Natural killer cell (primary cell): ENCODE measurements around the gene ACOT7. TPM values are rescaled to one million over a fixed set of nuclear protein-coding genes. Genes with fewer than 3 reads are reported as not detected.
A peak's percentile ranks its signal among the peaks of the same experiment; 100 is the strongest.

Experiments
- ATAC-seq, 3 donors: fragments of 150-1000 bp in 2 of 3; fragments of 200-7000 bp in 1 of 3; cut with Tn5 transposase; 1 replicate in 1 of 3; 2 replicates in 2 of 3; pipeline ENCODE4 v1.10.0; 2021; ENCODE audit warnings: mild to moderate bottlenecking in 2 of 3, moderate library complexity in 2 of 3
- DNase-seq, 2 donors: peaks; one replicate each; pipeline versions ENCODE4 v3.0.0 to v3.0.0-alpha.2; 2013 to 2021; ENCODE audit warnings: mixed read lengths in 1 of 2
- H3K27ac ChIP-seq: one replicate; pipeline ENCODE4 v1.5.1; 2013; ENCODE audit warnings: mild to moderate bottlenecking, low read length
- H3K27me3 ChIP-seq: one replicate; pipeline ENCODE4 v1.6.1; 2013; ENCODE audit warnings: low read length; ENCODE audit not compliant: control insufficient read depth, insufficient read depth
- H3K36me3 ChIP-seq: one replicate; pipeline ENCODE4 v1.6.1; 2013; ENCODE audit warnings: low read length; ENCODE audit not compliant: control insufficient read depth, insufficient read depth
- H3K4me1 ChIP-seq: one replicate; pipeline ENCODE4 v1.6.1; 2013; ENCODE audit warnings: low read length; ENCODE audit not compliant: control insufficient read depth, insufficient read depth
- H3K4me3 ChIP-seq: one replicate; pipeline ENCODE4 v1.5.1; 2013; ENCODE audit warnings: low read length
- H3K9me3 ChIP-seq: one replicate; pipeline ENCODE4 v1.6.1; 2013; ENCODE audit warnings: low read length; ENCODE audit not compliant: control insufficient read depth, insufficient read depth
- H3K27ac Mint-ChIP-seq, 2 donors: one replicate each; pipeline ENCODE4 v1.8.0; 2022; ENCODE audit warnings: mild to moderate bottlenecking in 2 of 2, mixed read lengths in 2 of 2, moderate library complexity in 1 of 2
- H3K27me3 Mint-ChIP-seq, 2 donors: one replicate each; pipeline ENCODE4 v1.8.0; 2022; ENCODE audit warnings: low read depth in 2 of 2, mixed read lengths in 2 of 2
- H3K36me3 Mint-ChIP-seq: one replicate; pipeline ENCODE4 v1.8.0; 2022; ENCODE audit warnings: mixed read lengths
- H3K4me1 Mint-ChIP-seq, 2 donors: one replicate each; pipeline ENCODE4 v1.8.0; 2022; ENCODE audit warnings: mixed read lengths in 2 of 2
- H3K4me3 Mint-ChIP-seq: one replicate; pipeline ENCODE4 v1.8.0; 2022; ENCODE audit warnings: mild to moderate bottlenecking, moderate library complexity, mixed read lengths
- H3K9me3 Mint-ChIP-seq, 2 donors: one replicate each; pipeline ENCODE4 v1.8.0; 2022; ENCODE audit warnings: mixed read lengths in 2 of 2
- WGBS: methylation state at CpG from one replicate; pipeline ENCODE4 v1.1.7; 2013; ENCODE audit warnings: missing lambda C conversion rate; ENCODE audit not compliant: insufficient coverage; 5-methylcytosine and 5-hydroxymethylcytosine counted together
- intact Hi-C: fragments of 100-400 bp; cut with micrococcal nuclease; formaldehyde crosslinking; loops from one replicate; pipeline ENCODE4 v1.14.2; 2022
- total RNA-seq, 4 donors: library from RNA; stranded (reverse); fragments of 120-200 nt in 1 of 4; gene quantifications; one replicate each; pipeline versions ENCODE4 v1.2.3 to v1.2.4, GENCODE V29; 2013 to 2022
- TF ChIP-seq, protein P1 (sequence below): fragments of 200-600 bp; IDR thresholded peaks from one replicate; pipeline ENCODE4 v1.8.0; 2022; ENCODE audit warnings: antibody characterized with exemption

The ACOT7 gene
- total RNA-seq, 3 donors from 2014 or later (not counting 1 experiment from before 2014, with no cell fraction given): 11.5 to 16.9 (median 15.4) TPM

- ATAC-seq: peak; percentile 85 to 91 (median 87)
- H3K4me3 ChIP-seq: no peak overlapping the region
- peaks cover 20 to 43% of the 10 kb centered on the region in 2 donors for H3K27me3 Mint-ChIP-seq
Measured at GRCh38 chr1:6245086-6245868, 148.3 kb downstream of the ACOT7 start.

DNA sequence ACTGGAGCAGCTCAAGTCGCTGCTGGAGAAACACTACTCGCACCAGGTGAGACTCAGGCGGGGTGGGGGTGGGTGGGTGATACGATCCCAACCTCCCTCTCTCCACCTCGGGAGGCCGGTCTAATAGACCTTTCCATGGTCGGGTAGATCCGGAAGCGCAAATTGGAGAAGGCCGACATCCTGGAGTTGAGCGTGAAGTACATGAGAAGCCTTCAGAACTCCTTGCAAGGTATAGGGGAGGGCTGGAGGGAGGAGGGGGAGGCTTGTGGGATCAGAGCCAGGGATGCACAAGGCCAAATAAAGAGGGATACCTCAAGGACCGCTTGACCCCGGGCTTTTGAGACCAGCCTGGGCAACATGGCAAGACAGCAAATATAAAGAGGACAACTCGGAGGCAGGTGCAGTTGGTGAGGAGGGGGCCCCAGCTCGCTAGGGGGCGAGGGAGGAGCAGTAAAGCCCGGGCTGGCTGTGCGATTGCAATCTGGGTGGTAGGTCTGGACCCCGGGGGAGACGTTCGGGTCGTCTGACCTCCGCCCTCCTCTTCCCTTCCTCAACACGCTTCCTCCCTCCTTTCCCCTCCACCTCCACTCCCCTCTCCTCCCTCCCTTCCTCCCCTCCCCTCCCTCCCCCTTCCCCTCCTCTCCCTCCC lies 149.0 kb downstream of the ACOT7 start:
- DNase-seq (no peak), ATAC-seq (no peak)
- WGBS: 4% methylated on average over 21 of the region's 24 CpGs
- no peaks in the 10 kb centered on the region for H3K36me3 Mint-ChIP-seq
- H3K4me3 Mint-ChIP-seq: no peak overlapping the region
- no peaks in the 10 kb centered on the region for H3K36me3 ChIP-seq
- H3K4me1 Mint-ChIP-seq: peaks cover 5 to 16% of the 10 kb centered on the region in 2 donors
- no peak overlapping the region for H3K27ac ChIP-seq
- peaks cover 20 to 49% of the 10 kb centered on the region in 2 donors for H3K27me3 Mint-ChIP-seq
- no peak overlapping the region for H3K4me3 ChIP-seq
- intact Hi-C loops: loop anchor here (5.0 kb wide), 2 partner anchors 53 to 137 kb away; no protein-coding TSS in a partner anchor
- H3K27ac Mint-ChIP-seq: no peak overlapping the region
- no peaks in the 10 kb centered on the region for H3K9me3 Mint-ChIP-seq
- TF ChIP-seq, protein P1, sequence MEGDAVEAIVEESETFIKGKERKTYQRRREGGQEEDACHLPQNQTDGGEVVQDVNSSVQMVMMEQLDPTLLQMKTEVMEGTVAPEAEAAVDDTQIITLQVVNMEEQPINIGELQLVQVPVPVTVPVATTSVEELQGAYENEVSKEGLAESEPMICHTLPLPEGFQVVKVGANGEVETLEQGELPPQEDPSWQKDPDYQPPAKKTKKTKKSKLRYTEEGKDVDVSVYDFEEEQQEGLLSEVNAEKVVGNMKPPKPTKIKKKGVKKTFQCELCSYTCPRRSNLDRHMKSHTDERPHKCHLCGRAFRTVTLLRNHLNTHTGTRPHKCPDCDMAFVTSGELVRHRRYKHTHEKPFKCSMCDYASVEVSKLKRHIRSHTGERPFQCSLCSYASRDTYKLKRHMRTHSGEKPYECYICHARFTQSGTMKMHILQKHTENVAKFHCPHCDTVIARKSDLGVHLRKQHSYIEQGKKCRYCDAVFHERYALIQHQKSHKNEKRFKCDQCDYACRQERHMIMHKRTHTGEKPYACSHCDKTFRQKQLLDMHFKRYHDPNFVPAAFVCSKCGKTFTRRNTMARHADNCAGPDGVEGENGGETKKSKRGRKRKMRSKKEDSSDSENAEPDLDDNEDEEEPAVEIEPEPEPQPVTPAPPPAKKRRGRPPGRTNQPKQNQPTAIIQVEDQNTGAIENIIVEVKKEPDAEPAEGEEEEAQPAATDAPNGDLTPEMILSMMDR: no peak
- no peaks in the 10 kb centered on the region for H3K9me3 ChIP-seq
- H3K27me3 ChIP-seq: peaks cover 61% of the 10 kb centered on the region
- peaks cover 25% of the 10 kb centered on the region for H3K4me1 ChIP-seq

More at GRCh38 chr1:6245086-6245868, 148.3 kb downstream of the ACOT7 start:
- TF ChIP-seq, protein P1: peak; percentile 71
- Mint-ChIP-seq H3K9me3 (no peaks in the 10 kb centered on the region), H3K4me3 (no peak overlapping the region), H3K36me3 (no peaks in the 10 kb centered on the region), H3K4me1 (peaks cover 5 to 16% of the 10 kb centered on the region in 2 donors), H3K27ac (no peak overlapping the region)
- 2% methylated on average over 79 of the region's 79 CpGs for WGBS
- Histone ChIP-seq H3K36me3 (no peaks in the 10 kb centered on the region), H3K9me3 (no peaks in the 10 kb centered on the region), H3K27ac (no peak overlapping the region), H3K4me1 (peaks cover 31% of the 10 kb centered on the region), H3K27me3 (peaks cover 56% of the 10 kb centered on the region)
- intact Hi-C loops: loop anchor here (5.0 kb wide), 1 partner anchor 52 kb away; no protein-coding TSS in a partner anchor
- peak; percentile 85 to 92 for DNase-seq

- Mint-ChIP-seq H3K4me3 (no peak within 1 kb of the TSS), H3K27ac (no peak within 1 kb of the TSS), H3K9me3 (no peaks in the 10 kb centered on the region), H3K27me3 (peaks cover 24 to 51% of the 10 kb centered on the region in 2 donors), H3K36me3 (no peaks in the 10 kb centered on the region), H3K4me1 (peaks cover 5 to 16% of the 10 kb centered on the region in 2 donors)
- Histone ChIP-seq H3K4me1 (peaks cover 24% of the 10 kb centered on the region), H3K27ac (no peak within 1 kb of the TSS), H3K36me3 (no peaks in the 10 kb centered on the region), H3K9me3 (no peaks in the 10 kb centered on the region), H3K27me3 (peaks cover 61% of the 10 kb centered on the region), H3K4me3 (no peak within 1 kb of the TSS)
- no peak for ATAC-seq
- TF ChIP-seq, protein P1: no peak
- no peak for DNase-seq
- intact Hi-C loops: loop anchor here (5.0 kb wide), 1 partner anchor 137 kb away; no protein-coding TSS in a partner anchor
- 12% methylated on average over 16 of the region's 16 CpGs for WGBS
Measured at GRCh38 chr1:6243993-6244392, 149.6 kb downstream of the ACOT7 start, which contains the start of gene HES3. Gene HES3, plus strand, starts transcription at chr1:6244179. Its CDS starts 187 bp downstream, at chr1:6244366.
